Activated T-cell treated with anti-CD3 and anti-CD28 coated beads, Interleukin-2, amount 50 U/mL, for 24 hours (primary cell): Measurements from ENCODE around the gene NID1.
"Not testable (repeated sequence)": the region's sequence is repeated elsewhere in the genome, so short reads cannot be mapped to it uniquely, and the experiment has no call there.

Experiments
- DNase-seq: peaks from one replicate; pipeline ENCODE4 v3.0.0-alpha.2; 2020
- H3K27ac Mint-ChIP-seq: 2 replicates; pipeline ENCODE4 v1.8.0; 2020; ENCODE audit warnings: mild to moderate bottlenecking, mixed read lengths
- H3K27me3 Mint-ChIP-seq: 2 replicates; pipeline ENCODE4 v1.8.0; 2020; ENCODE audit warnings: mixed read lengths
- H3K36me3 Mint-ChIP-seq: 2 replicates; pipeline ENCODE4 v1.8.0; 2020; ENCODE audit warnings: low read depth, mixed read lengths
- H3K4me1 Mint-ChIP-seq: 2 replicates; pipeline ENCODE4 v1.8.0; 2020; ENCODE audit warnings: low read depth, mixed read lengths
- H3K4me3 Mint-ChIP-seq: 2 replicates; pipeline ENCODE4 v1.8.0; 2020; ENCODE audit warnings: mild to moderate bottlenecking, moderate library complexity, mixed read lengths
- H3K9me3 Mint-ChIP-seq: 2 replicates; pipeline ENCODE4 v1.8.0; 2020; ENCODE audit warnings: mixed read lengths

The NID1 gene

DNA sequence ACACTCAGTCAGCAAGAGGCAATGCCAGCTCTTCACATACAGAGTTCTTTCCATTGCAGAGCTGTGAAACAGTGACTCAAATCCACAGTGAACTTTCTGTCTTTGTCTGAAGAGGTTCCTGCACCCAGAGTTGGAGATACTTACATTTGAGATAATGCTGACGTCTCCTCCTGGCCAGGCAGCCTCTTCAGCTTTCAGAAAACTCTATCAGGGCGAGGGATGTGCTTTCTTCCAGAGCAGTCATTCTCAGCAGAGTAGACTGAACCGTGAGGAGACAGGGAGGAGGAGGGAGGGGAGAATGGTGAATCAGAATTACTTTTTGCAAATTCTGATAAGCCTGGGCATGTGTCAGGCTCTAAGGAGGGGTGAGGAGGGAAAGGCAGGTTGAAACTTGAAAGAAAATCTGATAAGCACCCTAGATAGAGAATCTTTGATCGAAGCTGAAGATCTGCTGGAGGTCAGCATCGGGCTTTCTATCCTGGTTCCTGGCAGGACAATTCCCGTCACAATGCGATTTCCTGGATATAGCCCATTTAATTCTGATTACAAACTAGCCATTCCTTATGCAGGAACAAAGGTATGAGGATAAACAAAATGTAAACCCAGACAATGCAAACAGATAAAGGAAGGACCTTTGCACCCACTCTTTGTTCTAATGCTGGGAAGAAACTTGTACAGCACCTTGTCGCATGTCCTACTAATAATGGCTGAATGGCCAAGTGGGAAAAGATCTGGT is 18.9 kb upstream of the NID1 start:
- no peak for DNase-seq
- Mint-ChIP-seq H3K4me1 (peaks cover 9% of the 10 kb centered on the region), H3K27me3 (no peaks in the 10 kb centered on the region), H3K9me3 (no peaks in the 10 kb centered on the region), H3K36me3 (no peaks in the 10 kb centered on the region), H3K4me3 (no peak overlapping the region), H3K27ac (no peak overlapping the region)

DNA sequence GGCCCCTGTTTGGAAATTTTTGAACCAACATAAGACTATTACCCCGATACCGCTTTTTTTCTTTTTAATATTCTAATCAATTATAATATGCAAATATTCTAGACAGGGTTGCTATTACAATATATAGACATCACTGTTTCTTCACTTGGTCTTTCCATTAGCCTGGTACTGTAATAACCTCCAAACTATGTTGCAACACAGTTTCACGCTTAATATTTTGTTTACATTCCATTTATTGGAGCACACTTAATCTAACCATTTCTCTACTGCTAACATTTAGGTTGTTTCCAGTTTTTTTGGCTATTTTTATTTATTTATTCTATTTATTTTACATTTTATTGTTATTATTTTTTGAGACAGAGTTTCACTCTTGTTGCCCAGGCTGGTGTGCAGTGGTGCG is 17.6 kb upstream of the NID1 start:
- peaks cover 9% of the 10 kb centered on the region for H3K4me1 Mint-ChIP-seq
- H3K9me3 Mint-ChIP-seq, result no peaks in the 10 kb centered on the region
- H3K27me3 Mint-ChIP-seq, result no peaks in the 10 kb centered on the region
- DNase-seq, result no peak
- no peak overlapping the region for H3K27ac Mint-ChIP-seq
- H3K36me3 Mint-ChIP-seq, result no peaks in the 10 kb centered on the region
- H3K4me3 Mint-ChIP-seq, result no peak overlapping the region

DNA sequence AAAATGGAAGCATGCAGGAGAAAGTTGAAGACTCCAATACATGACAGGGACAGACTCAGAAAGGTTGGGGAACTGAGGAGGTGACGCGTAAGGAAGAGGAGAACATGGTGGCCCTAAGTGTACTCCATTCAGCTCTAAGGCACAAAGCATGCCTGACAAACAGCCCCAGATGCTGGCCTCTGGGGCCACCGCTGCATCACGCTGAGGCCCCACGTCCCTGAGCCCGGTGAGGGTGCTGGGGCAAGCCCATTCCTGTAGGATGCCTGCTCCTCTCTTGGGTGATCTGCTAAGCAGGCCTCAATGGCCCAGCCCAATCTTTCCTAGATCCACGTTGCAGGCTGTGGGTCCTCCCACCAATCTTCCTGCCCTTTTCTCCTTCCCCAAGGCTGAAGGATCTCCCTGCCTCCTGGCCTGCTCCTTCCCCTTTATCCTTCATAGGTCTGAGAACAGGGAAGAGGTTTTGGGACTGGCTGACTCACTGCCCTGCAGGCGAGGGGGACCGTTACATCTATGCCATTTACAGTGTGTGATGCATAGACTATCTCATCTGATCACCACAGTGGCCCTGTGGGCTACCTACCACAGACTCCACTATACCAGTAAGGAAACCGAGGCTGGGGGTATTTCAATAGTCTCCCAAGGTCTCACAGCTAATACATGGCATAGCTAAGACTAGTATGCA is 16.8 kb upstream of the NID1 start:
- H3K27ac Mint-ChIP-seq, result no peak overlapping the region
- no peak for DNase-seq

DNA sequence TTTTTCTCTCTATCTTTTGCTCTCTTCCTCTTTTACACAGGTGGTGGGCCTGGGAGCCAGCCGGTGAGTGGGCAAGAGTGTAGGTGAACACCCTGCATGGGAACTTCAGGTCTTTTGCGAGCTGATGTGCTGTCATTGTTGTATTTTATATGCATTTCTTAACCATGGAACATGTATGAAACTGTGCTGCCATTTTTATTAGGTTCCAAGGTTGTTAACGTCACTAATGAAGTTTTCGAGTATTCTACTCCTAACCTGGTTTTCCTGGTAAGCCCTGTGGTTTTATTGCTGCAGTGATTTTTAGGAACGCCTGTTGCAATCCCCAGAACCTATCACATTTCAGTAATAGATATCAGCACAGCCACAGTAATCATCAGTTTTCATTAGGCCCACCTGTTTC is 14.8 kb upstream of the NID1 start:
- Mint-ChIP-seq H3K4me1 (peaks cover 9% of the 10 kb centered on the region), H3K27ac (no peak overlapping the region), H3K36me3 (no peaks in the 10 kb centered on the region), H3K27me3 (no peaks in the 10 kb centered on the region), H3K4me3 (no peak overlapping the region), H3K9me3 (no peaks in the 10 kb centered on the region)
- DNase-seq, result no peak

More for the DNA sequence above, 16.8 kb upstream of the NID1 start:
- H3K36me3 Mint-ChIP-seq, result no peaks in the 10 kb centered on the region
- no peaks in the 10 kb centered on the region for H3K9me3 Mint-ChIP-seq
- peaks cover 9% of the 10 kb centered on the region for H3K4me1 Mint-ChIP-seq
- no peak overlapping the region for H3K4me3 Mint-ChIP-seq
- H3K27me3 Mint-ChIP-seq, result no peaks in the 10 kb centered on the region

DNA sequence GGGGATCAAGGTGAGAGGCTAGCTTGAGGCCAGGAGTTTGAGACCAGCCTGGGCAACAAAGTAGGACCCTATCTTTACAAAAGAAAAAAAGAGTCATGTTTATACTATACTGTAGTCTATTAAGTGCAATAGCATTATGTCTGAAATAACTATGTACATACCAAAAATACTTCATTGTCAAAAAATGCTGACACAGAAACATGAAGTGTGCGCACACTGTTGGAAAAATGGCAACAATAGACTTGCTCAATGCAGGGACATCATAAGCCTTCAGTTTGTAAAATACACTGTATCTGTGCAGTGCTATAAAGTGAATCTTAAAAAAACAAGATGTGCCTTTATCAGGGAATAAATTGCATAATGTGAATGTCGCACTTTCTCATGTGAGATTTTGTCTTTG is 14.1 kb upstream of the NID1 start:
- H3K27ac Mint-ChIP-seq, result no peak overlapping the region
- H3K36me3 Mint-ChIP-seq, result no peaks in the 10 kb centered on the region
- peaks cover 9% of the 10 kb centered on the region for H3K4me1 Mint-ChIP-seq
- H3K9me3 Mint-ChIP-seq, result no peaks in the 10 kb centered on the region
- no peak overlapping the region for H3K4me3 Mint-ChIP-seq
- no peaks in the 10 kb centered on the region for H3K27me3 Mint-ChIP-seq
- no peak for DNase-seq

DNA sequence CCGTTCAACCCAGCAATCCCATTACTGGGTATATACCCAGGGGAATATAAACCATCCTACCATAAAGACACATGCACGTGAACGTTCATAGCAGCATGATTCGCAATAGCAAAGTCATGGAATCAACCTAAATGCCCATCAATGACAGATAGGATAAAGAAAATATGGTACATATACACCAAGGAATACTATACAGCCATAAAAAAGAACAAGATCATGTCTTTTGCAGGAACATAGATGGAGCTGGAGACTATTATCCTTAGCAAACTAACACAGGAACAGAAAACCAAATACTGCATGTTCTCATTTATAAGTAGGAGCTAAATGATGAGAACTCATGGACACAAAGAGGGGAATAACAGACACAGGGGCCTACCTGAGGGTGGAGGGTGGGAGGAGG is 13.2 kb upstream of the NID1 start:
- not testable (repeated sequence) for H3K27me3 Mint-ChIP-seq, H3K36me3 Mint-ChIP-seq, H3K4me1 Mint-ChIP-seq, H3K9me3 Mint-ChIP-seq, H3K4me3 Mint-ChIP-seq, H3K27ac Mint-ChIP-seq, DNase-seq

DNA sequence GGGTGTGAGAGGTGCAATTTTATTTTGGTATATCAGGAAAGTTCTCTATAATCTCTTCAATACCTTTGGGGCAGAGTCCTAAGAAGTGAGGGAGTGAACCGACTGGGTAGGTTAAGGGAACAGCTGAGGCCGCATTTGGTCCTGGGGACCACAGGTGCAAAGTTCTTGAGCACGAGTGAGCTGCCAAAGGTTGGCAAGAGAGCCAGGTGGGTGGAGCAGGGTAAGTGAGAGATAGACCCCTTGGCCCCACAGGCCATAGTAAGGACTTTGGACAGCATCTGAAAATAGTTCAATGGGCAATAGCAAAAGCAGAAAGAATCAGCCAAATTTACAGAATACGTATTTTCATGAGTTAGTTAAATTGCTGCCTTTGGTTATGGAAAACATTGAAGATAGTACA is 11.0 kb upstream of the NID1 start:
- no peak for DNase-seq
- no peak overlapping the region for H3K27ac Mint-ChIP-seq
- H3K36me3 Mint-ChIP-seq, result no peaks in the 10 kb centered on the region
- H3K9me3 Mint-ChIP-seq, result no peaks in the 10 kb centered on the region
- no peaks in the 10 kb centered on the region for H3K27me3 Mint-ChIP-seq
- no peak overlapping the region for H3K4me3 Mint-ChIP-seq
- no peaks in the 10 kb centered on the region for H3K4me1 Mint-ChIP-seq

DNA sequence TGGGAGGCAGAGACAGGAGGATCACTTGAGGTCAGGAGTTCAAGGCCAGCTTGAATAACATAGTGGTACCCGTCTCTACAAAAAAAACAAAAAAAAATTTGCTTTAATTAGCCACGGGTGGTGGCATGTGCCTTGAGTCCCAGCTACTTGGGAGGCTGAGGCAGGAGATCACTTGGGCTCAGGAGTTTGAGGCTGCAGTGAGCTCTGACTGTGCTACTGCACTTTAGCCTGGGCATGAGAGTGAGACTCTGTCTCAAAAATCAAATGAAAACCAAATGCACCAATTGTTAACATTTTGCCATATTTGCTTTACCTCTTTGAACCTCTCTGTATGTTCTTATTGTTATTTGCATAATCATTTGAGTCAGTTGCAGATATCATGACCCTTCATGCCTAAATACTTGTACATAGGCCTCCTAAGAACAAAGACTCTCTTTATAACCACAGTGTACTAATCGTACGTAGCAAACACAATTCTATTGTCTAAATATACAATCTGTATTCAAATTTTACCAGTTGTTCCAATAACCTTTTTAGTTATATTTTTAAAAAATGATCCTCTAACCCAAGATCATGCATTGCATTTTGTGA is 8.5 kb upstream of the NID1 start:
- no peak for DNase-seq
- H3K4me1 Mint-ChIP-seq, result no peaks in the 10 kb centered on the region
- no peaks in the 10 kb centered on the region for H3K36me3 Mint-ChIP-seq
- H3K27me3 Mint-ChIP-seq, result peaks cover 8% of the 10 kb centered on the region
- no peak overlapping the region for H3K4me3 Mint-ChIP-seq
- H3K27ac Mint-ChIP-seq, result no peak overlapping the region
- H3K9me3 Mint-ChIP-seq, result no peaks in the 10 kb centered on the region

DNA sequence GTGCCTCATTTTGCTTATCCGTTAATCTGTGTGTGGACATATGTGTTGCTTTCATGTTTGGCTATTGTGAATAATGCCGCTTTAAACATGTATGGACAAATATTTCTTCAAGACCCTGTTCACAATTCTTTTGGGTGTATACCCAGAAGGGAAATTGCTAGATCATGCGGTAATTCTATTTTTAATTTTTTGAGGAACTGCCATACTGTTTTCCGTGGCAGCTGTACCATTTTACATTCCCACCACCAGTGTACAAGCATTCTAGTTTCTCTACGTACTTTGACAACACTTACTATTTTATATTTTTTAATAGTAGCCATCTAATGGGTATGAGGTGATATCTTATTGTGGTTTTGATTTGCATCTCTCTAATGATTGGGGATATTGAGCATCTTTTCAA is 7.1 kb upstream of the NID1 start:
- H3K36me3 Mint-ChIP-seq, result no peaks in the 10 kb centered on the region
- no peak for DNase-seq
- peaks cover 11% of the 10 kb centered on the region for H3K27me3 Mint-ChIP-seq
- no peak overlapping the region for H3K27ac Mint-ChIP-seq
- peaks cover 4% of the 10 kb centered on the region for H3K4me1 Mint-ChIP-seq
- no peaks in the 10 kb centered on the region for H3K9me3 Mint-ChIP-seq
- no peak overlapping the region for H3K4me3 Mint-ChIP-seq

DNA sequence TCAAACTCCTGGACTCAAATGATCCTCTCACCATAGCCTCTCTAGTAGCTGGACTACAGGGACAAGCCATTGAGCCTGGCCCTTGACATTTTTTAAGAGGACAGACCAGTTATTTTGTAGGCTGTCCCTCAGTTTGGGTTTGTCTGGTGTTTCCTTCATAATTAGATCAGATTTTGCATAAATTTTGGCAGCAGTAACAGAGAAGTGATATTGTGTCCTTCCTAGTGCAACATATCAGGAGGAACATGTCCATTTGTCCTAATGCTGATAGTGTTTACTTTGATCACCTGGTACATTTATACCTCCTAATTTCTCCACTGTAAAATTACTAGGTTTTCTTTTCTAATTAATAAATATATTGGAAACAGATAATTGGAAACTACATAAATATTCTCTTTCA is 5.9 kb upstream of the NID1 start:
- H3K27me3 Mint-ChIP-seq, result peaks cover 21% of the 10 kb centered on the region

DNA sequence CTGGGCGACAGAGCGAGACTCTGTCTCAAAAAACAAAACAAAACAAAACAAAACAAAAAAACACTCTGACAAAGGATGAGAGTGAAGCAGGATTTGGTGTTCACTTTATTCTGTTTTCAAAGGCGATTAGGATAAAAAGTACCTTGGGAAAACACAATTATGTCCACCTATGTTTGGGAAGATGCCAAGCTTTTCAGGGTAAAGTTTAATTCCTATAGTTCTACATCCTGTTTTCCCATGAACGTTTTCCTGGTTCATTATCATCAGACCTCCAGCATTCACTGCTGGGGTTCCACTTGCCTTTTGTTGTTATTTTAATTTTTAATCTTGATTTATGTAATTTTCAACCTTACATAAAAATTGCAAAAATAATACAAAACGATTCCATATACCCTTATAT is 4.9 kb upstream of the NID1 start:
- no peak for DNase-seq
- Mint-ChIP-seq H3K9me3 (no peaks in the 10 kb centered on the region), H3K36me3 (no peaks in the 10 kb centered on the region), H3K4me3 (no peak overlapping the region), H3K27me3 (peaks cover 26% of the 10 kb centered on the region), H3K27ac (no peak overlapping the region), H3K4me1 (peaks cover 21% of the 10 kb centered on the region)

More for the DNA sequence above, 5.9 kb upstream of the NID1 start:
- H3K4me3 Mint-ChIP-seq, result no peak overlapping the region
- DNase-seq, result no peak
- no peak overlapping the region for H3K27ac Mint-ChIP-seq
- peaks cover 16% of the 10 kb centered on the region for H3K4me1 Mint-ChIP-seq
- H3K9me3 Mint-ChIP-seq, result no peaks in the 10 kb centered on the region
- no peaks in the 10 kb centered on the region for H3K36me3 Mint-ChIP-seq

DNA sequence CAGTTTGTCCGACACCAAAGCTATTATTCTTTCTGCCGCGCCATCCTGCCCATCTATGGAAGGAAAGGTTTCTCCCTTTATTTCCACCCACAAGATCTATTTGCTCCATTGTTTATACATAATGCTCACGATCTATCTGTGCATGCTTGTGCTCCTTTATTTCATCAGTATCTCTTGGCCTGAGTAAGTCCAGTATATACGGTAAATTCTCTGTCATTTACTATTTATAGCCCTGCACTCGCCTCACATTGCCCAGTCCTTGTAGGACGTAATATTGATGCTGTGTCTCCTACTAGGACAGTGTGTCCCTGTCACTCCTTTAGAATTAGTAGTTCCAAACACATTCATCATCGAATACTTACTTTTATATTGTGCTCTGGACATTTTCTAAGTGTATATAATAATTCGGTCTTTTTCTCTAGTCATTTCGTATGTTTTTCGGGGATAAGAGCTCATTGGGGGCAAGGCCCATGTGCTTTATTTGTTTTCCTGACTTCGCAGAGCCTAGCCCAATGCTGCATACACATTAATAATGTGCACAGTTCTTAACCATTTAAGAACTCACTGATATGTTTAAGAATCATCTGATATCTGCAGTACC is 3.1 kb upstream of the NID1 start:
- no peak for DNase-seq
- Mint-ChIP-seq H3K9me3 (no peaks in the 10 kb centered on the region), H3K36me3 (no peaks in the 10 kb centered on the region), H3K27ac (no peak overlapping the region), H3K4me1 (peaks cover 24% of the 10 kb centered on the region), H3K27me3 (peaks cover 36% of the 10 kb centered on the region), H3K4me3 (no peak overlapping the region)

DNA sequence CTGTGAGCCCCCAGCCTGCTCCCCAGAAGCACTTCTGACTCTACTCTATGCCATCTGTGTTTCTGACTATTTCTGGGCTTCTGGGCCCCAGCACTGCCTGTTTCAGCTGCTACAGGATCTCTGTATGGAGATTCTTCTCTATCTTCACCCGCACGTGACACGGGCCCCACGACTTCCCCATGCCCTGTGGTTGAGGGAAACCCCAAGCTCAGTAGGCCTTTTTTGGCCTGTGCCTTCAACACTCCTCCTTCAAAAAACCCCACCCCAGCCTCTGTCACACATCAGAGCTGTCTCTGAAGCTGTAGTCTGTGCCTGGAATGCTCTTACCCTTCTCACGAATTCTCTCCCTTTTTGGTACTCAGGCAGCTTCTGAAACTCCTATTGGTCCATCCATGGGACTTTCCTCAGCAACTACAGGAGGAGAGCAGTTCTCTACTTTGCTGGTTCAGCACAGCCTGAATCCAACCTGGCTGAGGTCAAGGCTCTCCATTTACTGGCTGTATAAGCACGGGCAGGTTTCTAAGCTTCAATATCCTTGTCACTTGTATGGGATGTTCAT is 2.0 kb upstream of the NID1 start:
- no peaks in the 10 kb centered on the region for H3K9me3 Mint-ChIP-seq
- peak; percentile 72 for DNase-seq
- H3K4me3 Mint-ChIP-seq, result no peak overlapping the region
- H3K36me3 Mint-ChIP-seq, result no peaks in the 10 kb centered on the region
- H3K27ac Mint-ChIP-seq, result no peak overlapping the region
- H3K4me1 Mint-ChIP-seq, result peaks cover 24% of the 10 kb centered on the region
- peaks cover 43% of the 10 kb centered on the region for H3K27me3 Mint-ChIP-seq

DNA sequence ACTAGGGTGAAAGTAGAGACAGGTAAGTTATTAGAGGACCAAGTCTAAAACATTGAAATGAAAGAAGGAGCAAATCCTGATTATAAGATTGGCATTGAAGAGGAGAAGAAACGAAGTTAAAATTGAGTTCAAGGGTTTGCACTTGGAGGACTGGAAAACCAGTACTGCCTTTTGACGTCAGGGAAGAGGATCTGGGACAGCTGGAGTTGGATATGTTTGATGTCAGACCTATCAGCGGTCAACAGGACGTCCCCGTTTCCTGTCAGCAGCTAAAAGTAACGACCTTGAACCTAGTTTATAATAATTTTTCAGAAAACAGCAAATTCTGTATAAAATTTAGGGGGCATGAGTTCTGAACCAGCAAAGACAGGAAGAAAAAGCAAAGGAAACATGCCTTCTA is 1.2 kb upstream of the NID1 start:
- peaks cover 51% of the 10 kb centered on the region for H3K27me3 Mint-ChIP-seq
- H3K36me3 Mint-ChIP-seq, result no peaks in the 10 kb centered on the region
- H3K4me1 Mint-ChIP-seq, result peaks cover 24% of the 10 kb centered on the region
- no peak for DNase-seq
- no peak overlapping the region for H3K27ac Mint-ChIP-seq
- H3K4me3 Mint-ChIP-seq, result no peak overlapping the region
- no peaks in the 10 kb centered on the region for H3K9me3 Mint-ChIP-seq
